ENCODE measurements around the gene GASK1A. TPM values are rescaled to one million over a fixed set of nuclear protein-coding genes. Genes with fewer than 3 reads are reported as not detected.
A peak's percentile ranks its signal among the peaks of the same experiment; 100 is the strongest.

The GASK1A gene
- total RNA-seq, 1 donor from 2014 or later, result not detected

- no peak overlapping the region for H3K4me3 Mint-ChIP-seq (ENCODE audit: unreplicated experiment)
- no peaks in the 10 kb centered on the region for H3K27me3 Mint-ChIP-seq (ENCODE audit: unreplicated experiment)
- peaks cover 15% of the 10 kb centered on the region for H3K4me1 Mint-ChIP-seq (ENCODE audit: low read depth, unreplicated experiment)
- DNase-seq, result no peak
- no peaks in the 10 kb centered on the region for H3K36me3 Mint-ChIP-seq (ENCODE audit: unreplicated experiment)
- no peak overlapping the region for H3K27ac Mint-ChIP-seq (ENCODE audit: unreplicated experiment)
- TF ChIP-seq CTCF (IDR thresholded peaks at IDR 0.05; ENCODE audit: partially characterized antibody, unreplicated experiment), result no peak
- no peaks in the 10 kb centered on the region for H3K9me3 Mint-ChIP-seq (ENCODE audit: unreplicated experiment)
Measured at GRCh38 chr3:43096761-43097160, 117.7 kb downstream of the GASK1A start.

- DNase-seq, result no peak
- Mint-ChIP-seq H3K27ac (ENCODE audit: unreplicated experiment) (no peak overlapping the region), H3K4me1 (ENCODE audit: low read depth, unreplicated experiment) (peaks cover 15% of the 10 kb centered on the region), H3K36me3 (ENCODE audit: unreplicated experiment) (no peaks in the 10 kb centered on the region), H3K9me3 (ENCODE audit: unreplicated experiment) (no peaks in the 10 kb centered on the region), H3K4me3 (ENCODE audit: unreplicated experiment) (no peak overlapping the region), H3K27me3 (ENCODE audit: unreplicated experiment) (no peaks in the 10 kb centered on the region)
- no peak for TF ChIP-seq CTCF (IDR thresholded peaks at IDR 0.05; ENCODE audit: partially characterized antibody, unreplicated experiment)
Measured at GRCh38 chr3:43097400-43098080, 118.4 kb downstream of the GASK1A start.

GRCh38 chr3:43098761-43099160 lies 119.7 kb downstream of the GASK1A start:
- H3K4me1 Mint-ChIP-seq (ENCODE audit: low read depth, unreplicated experiment), result peaks cover 16% of the 10 kb centered on the region
- no peak overlapping the region for H3K27ac Mint-ChIP-seq (ENCODE audit: unreplicated experiment)
- H3K4me3 Mint-ChIP-seq (ENCODE audit: unreplicated experiment), result no peak overlapping the region
- no peaks in the 10 kb centered on the region for H3K9me3 Mint-ChIP-seq (ENCODE audit: unreplicated experiment)
- no peak for TF ChIP-seq CTCF (IDR thresholded peaks at IDR 0.05; ENCODE audit: partially characterized antibody, unreplicated experiment)
- H3K27me3 Mint-ChIP-seq (ENCODE audit: unreplicated experiment), result no peaks in the 10 kb centered on the region
- no peaks in the 10 kb centered on the region for H3K36me3 Mint-ChIP-seq (ENCODE audit: unreplicated experiment)
- DNase-seq, result no peak

GRCh38 chr3:43102773-43103480 lies 123.8 kb downstream of the GASK1A start:
- Mint-ChIP-seq H3K4me3 (ENCODE audit: unreplicated experiment) (peak overlapping the region; percentile 60), H3K27me3 (ENCODE audit: unreplicated experiment) (peaks cover 2% of the 10 kb centered on the region), H3K4me1 (ENCODE audit: low read depth, unreplicated experiment) (peaks cover 13% of the 10 kb centered on the region), H3K36me3 (ENCODE audit: unreplicated experiment) (no peaks in the 10 kb centered on the region), H3K9me3 (ENCODE audit: unreplicated experiment) (peaks cover 4% of the 10 kb centered on the region), H3K27ac (ENCODE audit: unreplicated experiment) (no peak overlapping the region)
- TF ChIP-seq CTCF (IDR thresholded peaks at IDR 0.05; ENCODE audit: partially characterized antibody, unreplicated experiment), result no peak
- no peak for DNase-seq

GRCh38 chr3:43104039-43104438 lies 124.9 kb downstream of the GASK1A start:
- no peak for DNase-seq
- no peak for TF ChIP-seq CTCF (IDR thresholded peaks at IDR 0.05; ENCODE audit: partially characterized antibody, unreplicated experiment)
- Mint-ChIP-seq H3K9me3 (ENCODE audit: unreplicated experiment) (peaks cover 4% of the 10 kb centered on the region), H3K27me3 (ENCODE audit: unreplicated experiment) (peaks cover 2% of the 10 kb centered on the region), H3K36me3 (ENCODE audit: unreplicated experiment) (no peaks in the 10 kb centered on the region), H3K4me3 (ENCODE audit: unreplicated experiment) (peak overlapping the region; percentile 91), H3K4me1 (ENCODE audit: low read depth, unreplicated experiment) (peaks cover 14% of the 10 kb centered on the region), H3K27ac (ENCODE audit: unreplicated experiment) (no peak overlapping the region)

Data from glutamatergic neuron (in vitro differentiated cells).